Loucy (cell line): ENCODE results near the gene CNTN4.

Experiments
- H2AFZ ChIP-seq: fragments of 200-600 bp; sonication (generic); 2 replicates; pipeline ENCODE4 v1.6.0; 2016; ENCODE audit warnings: antibody characterized with exemption, mild to moderate bottlenecking, low read length, moderate library complexity
- H3F3A ChIP-seq: fragments of 200-600 bp; 2 replicates; pipeline ENCODE4 v1.6.0; 2016; ENCODE audit warnings: antibody characterized with exemption, low read depth, mild to moderate bottlenecking
- H3K27me3 ChIP-seq: fragments of 200-600 bp; sonication (generic); 2 replicates; pipeline ENCODE4 v1.6.1; 2014; ENCODE audit warnings: low read length, mild to moderate bottlenecking; ENCODE audit not compliant: insufficient read depth, poor library complexity, severe bottlenecking
- H3K36me3 ChIP-seq: fragments of 200-600 bp; sonication (generic); 2 replicates; pipeline ENCODE4 v1.6.1; 2016; ENCODE audit warnings: low read length; ENCODE audit not compliant: insufficient read depth
- H3K4me1 ChIP-seq: fragments of 200-600 bp; sonication (generic); 2 replicates; pipeline ENCODE4 v1.5.1; 2014; ENCODE audit warnings: low read length, mild to moderate bottlenecking; ENCODE audit not compliant: insufficient read depth, poor library complexity, severe bottlenecking
- H3K4me2 ChIP-seq: fragments of 200-600 bp; sonication (generic); 2 replicates; pipeline ENCODE4 v1.6.0; 2014; ENCODE audit warnings: antibody characterized with exemption, low read length, low read depth, mild to moderate bottlenecking; ENCODE audit not compliant: poor library complexity, severe bottlenecking
- H3K4me3 ChIP-seq: fragments of 200-600 bp; sonication (generic); 2 replicates; pipeline ENCODE4 v1.5.1; 2014; ENCODE audit warnings: low read length, mild to moderate bottlenecking, mixed read lengths; ENCODE audit not compliant: poor library complexity, severe bottlenecking
- H3K79me2 ChIP-seq: fragments of 200-600 bp; sonication (generic); 2 replicates; pipeline ENCODE4 v1.6.1; 2014; ENCODE audit warnings: low read length; ENCODE audit not compliant: insufficient read depth
- H3K9ac ChIP-seq: fragments of 200-600 bp; sonication (generic); 2 replicates; pipeline ENCODE4 v1.6.0; 2014; ENCODE audit warnings: mild to moderate bottlenecking, low read depth, low read length, moderate library complexity; ENCODE audit not compliant: poor library complexity, severe bottlenecking
- H3K9me2 ChIP-seq: fragments of 200-600 bp; sonication (generic); replicated peaks from 2 replicates; pipeline ENCODE4 v1.6.1; 2016; ENCODE audit warnings: low read depth, low read length, mixed read lengths
- H3K9me3 ChIP-seq: fragments of 200-600 bp; sonication (generic); 2 replicates; pipeline ENCODE4 v1.6.1; 2014; ENCODE audit warnings: mild to moderate bottlenecking, antibody characterized with exemption, low read length, low read depth; ENCODE audit not compliant: insufficient read depth
- H4K20me1 ChIP-seq: fragments of 200-600 bp; sonication (generic); 2 replicates; pipeline ENCODE4 v1.6.0; 2014; ENCODE audit warnings: antibody characterized with exemption, low read length, mild to moderate bottlenecking; ENCODE audit not compliant: insufficient read depth, poor library complexity, severe bottlenecking
- EZH2phosphoT487 ChIP-seq: fragments of 200-600 bp; IDR thresholded peaks from 2 replicates; pipeline ENCODE4 v1.6.1; 2018; ENCODE audit warnings: antibody characterized with exemption, mild to moderate bottlenecking, moderate library complexity, borderline replicate concordance
- TF ChIP-seq, protein P1 (sequence below): fragments of 200-600 bp; sonication (generic); conservative IDR thresholded peaks from 2 replicates; pipeline ENCODE4 v1.5.1; 2014; ENCODE audit warnings: mild to moderate bottlenecking, antibody characterized with exemption, low read length

CNTN4 gene

DNA sequence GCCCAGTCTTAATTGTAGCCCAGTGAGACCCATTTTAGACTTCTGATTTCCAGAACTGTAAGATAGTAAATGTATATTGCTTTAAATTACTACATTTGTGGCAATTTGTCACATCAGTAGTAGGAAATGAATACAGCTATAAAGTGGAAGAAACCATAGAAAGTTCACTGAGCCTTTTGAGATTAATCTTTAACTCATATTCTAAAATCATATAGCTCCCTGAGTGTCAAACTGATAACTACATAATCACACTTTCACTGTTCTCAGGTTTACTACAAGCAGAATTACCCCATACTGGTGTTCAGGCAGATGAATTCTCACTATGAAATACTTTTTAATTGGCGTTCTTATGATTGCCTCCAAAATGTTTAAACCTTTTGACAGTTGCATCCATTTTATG, 42.8 kb downstream of the CNTN4 start:
- no peaks in the 10 kb centered on the region for H3K79me2 ChIP-seq
- no peak overlapping the region for H3K4me3 ChIP-seq
- no peak overlapping the region for H3K4me2 ChIP-seq
- no peak overlapping the region for H3K9ac ChIP-seq
- H2AFZ ChIP-seq, result no peak overlapping the region
- H4K20me1 ChIP-seq, result no peaks in the 10 kb centered on the region
- H3F3A ChIP-seq, result no peaks in the 10 kb centered on the region
- no peaks in the 10 kb centered on the region for H3K4me1 ChIP-seq
- no peaks in the 10 kb centered on the region for H3K9me2 ChIP-seq
- H3K9me3 ChIP-seq, result peaks cover 7% of the 10 kb centered on the region; the same call in 1 of the 2 replicates
- no peaks in the 10 kb centered on the region for H3K36me3 ChIP-seq
- no peaks in the 10 kb centered on the region for H3K27me3 ChIP-seq
- TF ChIP-seq, protein P1, sequence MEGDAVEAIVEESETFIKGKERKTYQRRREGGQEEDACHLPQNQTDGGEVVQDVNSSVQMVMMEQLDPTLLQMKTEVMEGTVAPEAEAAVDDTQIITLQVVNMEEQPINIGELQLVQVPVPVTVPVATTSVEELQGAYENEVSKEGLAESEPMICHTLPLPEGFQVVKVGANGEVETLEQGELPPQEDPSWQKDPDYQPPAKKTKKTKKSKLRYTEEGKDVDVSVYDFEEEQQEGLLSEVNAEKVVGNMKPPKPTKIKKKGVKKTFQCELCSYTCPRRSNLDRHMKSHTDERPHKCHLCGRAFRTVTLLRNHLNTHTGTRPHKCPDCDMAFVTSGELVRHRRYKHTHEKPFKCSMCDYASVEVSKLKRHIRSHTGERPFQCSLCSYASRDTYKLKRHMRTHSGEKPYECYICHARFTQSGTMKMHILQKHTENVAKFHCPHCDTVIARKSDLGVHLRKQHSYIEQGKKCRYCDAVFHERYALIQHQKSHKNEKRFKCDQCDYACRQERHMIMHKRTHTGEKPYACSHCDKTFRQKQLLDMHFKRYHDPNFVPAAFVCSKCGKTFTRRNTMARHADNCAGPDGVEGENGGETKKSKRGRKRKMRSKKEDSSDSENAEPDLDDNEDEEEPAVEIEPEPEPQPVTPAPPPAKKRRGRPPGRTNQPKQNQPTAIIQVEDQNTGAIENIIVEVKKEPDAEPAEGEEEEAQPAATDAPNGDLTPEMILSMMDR, result no peak
- TF ChIP-seq EZH2phosphoT487, result no peak

DNA sequence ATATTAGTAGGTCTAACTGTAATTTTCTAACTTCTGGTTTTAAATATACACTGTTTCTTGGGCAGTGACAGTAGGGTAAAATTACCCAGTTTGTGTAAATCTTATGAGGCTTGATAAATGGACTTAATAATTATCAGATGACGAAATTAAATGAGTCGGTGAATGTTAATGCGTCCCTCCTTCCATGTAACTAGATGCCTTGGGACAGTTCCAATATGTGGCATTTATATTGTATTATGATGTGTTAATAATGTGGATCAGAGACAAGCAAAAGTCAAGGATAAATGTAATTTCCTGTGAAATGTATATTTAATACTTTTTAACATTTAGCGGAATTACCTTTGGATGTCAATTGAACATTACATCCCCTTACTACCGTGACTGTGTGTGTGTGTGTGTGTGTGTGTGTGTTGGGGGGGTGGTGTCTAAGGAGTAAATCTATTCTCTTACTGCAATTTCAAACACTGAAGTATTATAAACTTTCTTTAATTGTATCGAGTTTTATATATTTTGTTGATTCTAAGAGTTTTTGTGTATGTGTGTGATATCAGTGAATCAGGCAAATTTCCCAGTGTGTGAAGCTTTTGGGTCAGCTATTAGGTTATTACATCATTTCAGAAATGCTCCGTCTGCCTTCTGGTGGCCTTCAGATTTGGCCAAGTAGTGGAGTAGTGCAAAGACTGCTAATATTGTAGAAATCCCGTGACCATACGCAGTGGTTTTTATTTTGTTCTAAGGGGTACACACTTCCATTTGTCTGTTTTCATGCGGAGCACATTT, 50.1 kb downstream of the CNTN4 start:
- Histone ChIP-seq H3K79me2 (no peaks in the 10 kb centered on the region), H3K9ac (no peak overlapping the region), H4K20me1 (no peaks in the 10 kb centered on the region), H3K4me2 (no peak overlapping the region), H3K4me3 (no peak overlapping the region), H3K4me1 (no peaks in the 10 kb centered on the region), H3K27me3 (no peaks in the 10 kb centered on the region), H3K36me3 (no peaks in the 10 kb centered on the region), H3K9me3 (peaks cover 3% of the 10 kb centered on the region; the same call in 1 of the 2 replicates), H2AFZ (no peak overlapping the region), H3F3A (no peaks in the 10 kb centered on the region), H3K9me2 (no peaks in the 10 kb centered on the region)
- TF ChIP-seq, protein P1, result no peak
- TF ChIP-seq EZH2phosphoT487, result no peak

DNA sequence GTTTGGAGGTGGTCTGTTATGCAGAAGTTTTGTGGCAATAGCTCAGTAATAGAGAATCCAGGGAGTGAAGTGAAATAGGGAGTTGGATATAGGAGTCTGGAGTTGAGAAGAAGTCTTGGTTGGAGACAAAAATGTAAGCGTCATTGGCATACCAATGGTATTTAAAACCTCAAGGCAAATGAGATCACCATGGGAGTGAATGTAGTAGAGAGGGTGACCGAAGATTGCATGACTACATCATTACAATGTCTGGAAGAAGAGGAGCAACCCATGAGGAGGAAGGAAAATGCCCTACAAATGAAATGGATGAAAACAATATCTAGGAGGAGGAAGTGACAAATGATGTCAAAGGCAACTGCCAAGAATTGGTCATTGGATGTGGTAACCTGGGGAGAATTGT, 54.4 kb downstream of the CNTN4 start:
- H3K4me2 ChIP-seq, result no peak overlapping the region
- no peaks in the 10 kb centered on the region for H3K79me2 ChIP-seq
- no peak overlapping the region for H3K4me3 ChIP-seq
- no peaks in the 10 kb centered on the region for H3K4me1 ChIP-seq
- H3K9ac ChIP-seq, result no peak overlapping the region
- TF ChIP-seq, protein P1, result no peak
- no peak for TF ChIP-seq EZH2phosphoT487
- no peaks in the 10 kb centered on the region for H3K9me2 ChIP-seq
- H3K36me3 ChIP-seq, result no peaks in the 10 kb centered on the region
- H3F3A ChIP-seq, result no peaks in the 10 kb centered on the region
- peaks cover under 1% of the 10 kb centered on the region; the same call in 1 of the 2 replicates for H3K9me3 ChIP-seq
- H2AFZ ChIP-seq, result no peak overlapping the region
- no peaks in the 10 kb centered on the region for H4K20me1 ChIP-seq
- H3K27me3 ChIP-seq, result no peaks in the 10 kb centered on the region
